ENCODE data around the gene RFX5.

GRCh38 chr1:151290709-151291303 is 56.2 kb downstream of the RFX5 start:
- TF ChIP-seq CTCF (IDR thresholded peaks at IDR 0.05; ENCODE audit: low read depth, low read length) (no peak), EZH2phosphoT487 (IDR thresholded peaks at IDR 0.05; ENCODE audit: low read depth) (no peak)
